Measurements from ENCODE around the gene CYREN. TPM values are rescaled to one million over a fixed set of nuclear protein-coding genes. Genes with fewer than 3 reads are reported as not detected.

CYREN gene
- total and polyA plus RNA-seq, 2 of the 13 experiments (the other 11 are each of a cell fraction or from before 2014, with no cell fraction given), result 20.7 to 60.7 TPM

GRCh38 chr7:135143885-135144668 is 26.4 kb downstream of the CYREN start (continued):
- TF ChIP-seq ZNF597 (CRISPR knock-in tag; IDR thresholded peaks at IDR 0.05), result no peak
- TF ChIP-seq PITX1 (CRISPR knock-in tag; IDR thresholded peaks at IDR 0.05), result no peak
- TF ChIP-seq ZKSCAN5 (CRISPR knock-in tag; IDR thresholded peaks at IDR 0.05), result peak; percentile 87
- TF ChIP-seq, protein P1, sequence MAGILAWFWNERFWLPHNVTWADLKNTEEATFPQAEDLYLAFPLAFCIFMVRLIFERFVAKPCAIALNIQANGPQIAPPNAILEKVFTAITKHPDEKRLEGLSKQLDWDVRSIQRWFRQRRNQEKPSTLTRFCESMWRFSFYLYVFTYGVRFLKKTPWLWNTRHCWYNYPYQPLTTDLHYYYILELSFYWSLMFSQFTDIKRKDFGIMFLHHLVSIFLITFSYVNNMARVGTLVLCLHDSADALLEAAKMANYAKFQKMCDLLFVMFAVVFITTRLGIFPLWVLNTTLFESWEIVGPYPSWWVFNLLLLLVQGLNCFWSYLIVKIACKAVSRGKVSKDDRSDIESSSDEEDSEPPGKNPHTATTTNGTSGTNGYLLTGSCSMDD (CRISPR knock-in tag; IDR thresholded peaks at IDR 0.05), result no peak
- TF ChIP-seq HOXD1 (CRISPR knock-in tag; IDR thresholded peaks at IDR 0.05), result no peak
- TF ChIP-seq HNF4A (CRISPR knock-in tag; IDR thresholded peaks at IDR 0.05), result peak; percentile 37; the same call in 1 of the 2 replicates
- TF ChIP-seq, protein P2, sequence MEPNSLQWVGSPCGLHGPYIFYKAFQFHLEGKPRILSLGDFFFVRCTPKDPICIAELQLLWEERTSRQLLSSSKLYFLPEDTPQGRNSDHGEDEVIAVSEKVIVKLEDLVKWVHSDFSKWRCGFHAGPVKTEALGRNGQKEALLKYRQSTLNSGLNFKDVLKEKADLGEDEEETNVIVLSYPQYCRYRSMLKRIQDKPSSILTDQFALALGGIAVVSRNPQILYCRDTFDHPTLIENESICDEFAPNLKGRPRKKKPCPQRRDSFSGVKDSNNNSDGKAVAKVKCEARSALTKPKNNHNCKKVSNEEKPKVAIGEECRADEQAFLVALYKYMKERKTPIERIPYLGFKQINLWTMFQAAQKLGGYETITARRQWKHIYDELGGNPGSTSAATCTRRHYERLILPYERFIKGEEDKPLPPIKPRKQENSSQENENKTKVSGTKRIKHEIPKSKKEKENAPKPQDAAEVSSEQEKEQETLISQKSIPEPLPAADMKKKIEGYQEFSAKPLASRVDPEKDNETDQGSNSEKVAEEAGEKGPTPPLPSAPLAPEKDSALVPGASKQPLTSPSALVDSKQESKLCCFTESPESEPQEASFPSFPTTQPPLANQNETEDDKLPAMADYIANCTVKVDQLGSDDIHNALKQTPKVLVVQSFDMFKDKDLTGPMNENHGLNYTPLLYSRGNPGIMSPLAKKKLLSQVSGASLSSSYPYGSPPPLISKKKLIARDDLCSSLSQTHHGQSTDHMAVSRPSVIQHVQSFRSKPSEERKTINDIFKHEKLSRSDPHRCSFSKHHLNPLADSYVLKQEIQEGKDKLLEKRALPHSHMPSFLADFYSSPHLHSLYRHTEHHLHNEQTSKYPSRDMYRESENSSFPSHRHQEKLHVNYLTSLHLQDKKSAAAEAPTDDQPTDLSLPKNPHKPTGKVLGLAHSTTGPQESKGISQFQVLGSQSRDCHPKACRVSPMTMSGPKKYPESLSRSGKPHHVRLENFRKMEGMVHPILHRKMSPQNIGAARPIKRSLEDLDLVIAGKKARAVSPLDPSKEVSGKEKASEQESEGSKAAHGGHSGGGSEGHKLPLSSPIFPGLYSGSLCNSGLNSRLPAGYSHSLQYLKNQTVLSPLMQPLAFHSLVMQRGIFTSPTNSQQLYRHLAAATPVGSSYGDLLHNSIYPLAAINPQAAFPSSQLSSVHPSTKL (CRISPR knock-in tag; IDR thresholded peaks at IDR 0.05), result peak; percentile 48
- TF ChIP-seq ZNF496 (CRISPR knock-in tag; IDR thresholded peaks at IDR 0.05; ENCODE audit: insufficient replicate concordance), result no peak
- TF ChIP-seq ZBTB39 (CRISPR knock-in tag; IDR thresholded peaks at IDR 0.05), result no peak
- TF ChIP-seq, protein P3, sequence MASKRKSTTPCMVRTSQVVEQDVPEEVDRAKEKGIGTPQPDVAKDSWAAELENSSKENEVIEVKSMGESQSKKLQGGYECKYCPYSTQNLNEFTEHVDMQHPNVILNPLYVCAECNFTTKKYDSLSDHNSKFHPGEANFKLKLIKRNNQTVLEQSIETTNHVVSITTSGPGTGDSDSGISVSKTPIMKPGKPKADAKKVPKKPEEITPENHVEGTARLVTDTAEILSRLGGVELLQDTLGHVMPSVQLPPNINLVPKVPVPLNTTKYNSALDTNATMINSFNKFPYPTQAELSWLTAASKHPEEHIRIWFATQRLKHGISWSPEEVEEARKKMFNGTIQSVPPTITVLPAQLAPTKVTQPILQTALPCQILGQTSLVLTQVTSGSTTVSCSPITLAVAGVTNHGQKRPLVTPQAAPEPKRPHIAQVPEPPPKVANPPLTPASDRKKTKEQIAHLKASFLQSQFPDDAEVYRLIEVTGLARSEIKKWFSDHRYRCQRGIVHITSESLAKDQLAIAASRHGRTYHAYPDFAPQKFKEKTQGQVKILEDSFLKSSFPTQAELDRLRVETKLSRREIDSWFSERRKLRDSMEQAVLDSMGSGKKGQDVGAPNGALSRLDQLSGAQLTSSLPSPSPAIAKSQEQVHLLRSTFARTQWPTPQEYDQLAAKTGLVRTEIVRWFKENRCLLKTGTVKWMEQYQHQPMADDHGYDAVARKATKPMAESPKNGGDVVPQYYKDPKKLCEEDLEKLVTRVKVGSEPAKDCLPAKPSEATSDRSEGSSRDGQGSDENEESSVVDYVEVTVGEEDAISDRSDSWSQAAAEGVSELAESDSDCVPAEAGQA (IDR thresholded peaks at IDR 0.05; ENCODE audit: low read depth), result no peak
- TF ChIP-seq, protein P3 (CRISPR knock-in tag; IDR thresholded peaks at IDR 0.05; ENCODE audit: borderline replicate concordance), result no peak
